Endothelial cell of umbilical vein (primary cell): ENCODE data around the gene RASD2. TPM values are rescaled to one million over a fixed set of nuclear protein-coding genes. Genes with fewer than 3 reads are reported as not detected.

ENCODE experiments used
- BruUV-seq: library from RNA; stranded (reverse); fragments of 400-500 nt; replicated peaks from 2 replicates; lab custom pipeline; 2021; lab: Mats Ljungman, UMichigan
- CTCF ChIA-PET: fragments of 300-600, 350-600 bp; sonication (Branson Sonifier 250); formaldehyde crosslinking; loops from one replicate; lab custom pipeline; 2021; ENCODE audit warnings: antibody characterized with exemption, inconsistent platforms; lab: Charles Lee
- POLR2A ChIA-PET: fragments of 300-600, 350-600 bp; sonication (Branson Sonifier 250); formaldehyde crosslinking; loops from one replicate; lab custom pipeline; 2021; ENCODE audit warnings: antibody characterized with exemption, inconsistent platforms; lab: Charles Lee
- DNase-seq: peaks from one replicate; pipeline ENCODE4 v3.0.0-alpha.2; 2011; ENCODE audit warnings: low read depth, low spot score
- FAIRE-seq: peaks from 2 replicates; lab custom pipeline; 2011; peaks lifted over from hg19 to GRCh38; lab: Jason Lieb, UNC
- H2AFZ ChIP-seq: 2 replicates; pipeline ENCODE4 v1.6.0; 2012; ENCODE audit warnings: low read depth, low read length, control low read depth, inconsistent platforms
- H3K27ac ChIP-seq: 2 replicates; pipeline ENCODE4 v1.5.1; 2011; ENCODE audit warnings: low read depth, mild to moderate bottlenecking, control low read depth, low read length, moderate library complexity; ENCODE audit not compliant: insufficient read depth
- H3K27me3 ChIP-seq, 2 experiments: 2 replicates each; pipeline versions ENCODE4 v1.6.0 to v1.6.1; 2011; ENCODE audit warnings: low read length in 2 of 2, mixed read lengths in 1 of 2; ENCODE audit not compliant: control insufficient read depth in 2 of 2, insufficient read depth in 2 of 2
- H3K36me3 ChIP-seq, 2 experiments: 2 replicates in 1 of 2; 3 replicates in 1 of 2; pipeline ENCODE4 v1.5.1; 2011; ENCODE audit warnings: low read length in 2 of 2, mild to moderate bottlenecking in 1 of 2, moderate library complexity in 1 of 2; ENCODE audit not compliant: control insufficient read depth in 2 of 2, insufficient read depth in 2 of 2; ENCODE audit errors: extremely low read depth in 1 of 2
- H3K4me1 ChIP-seq: 3 replicates; pipeline ENCODE4 v1.5.1; 2011; ENCODE audit warnings: mild to moderate bottlenecking, low read length; ENCODE audit not compliant: control insufficient read depth, insufficient read depth; ENCODE audit errors: extremely low read depth
- H3K4me2 ChIP-seq: 2 replicates; pipeline ENCODE4 v1.6.1; 2011; ENCODE audit warnings: low read length, control low read depth, mixed read lengths; ENCODE audit not compliant: insufficient read depth
- H3K4me3 ChIP-seq, 3 experiments: fragments of 200-600 bp in 1 of 3; sonication (generic), shearing (Covaris generic) in 1 of 3; replicated peaks in 1 of 3; 2 replicates each; pipeline ENCODE4 v1.5.1; 2011 to 2016; ENCODE audit warnings: control low read depth in 3 of 3, low read length in 3 of 3, mild to moderate bottlenecking in 2 of 3, inconsistent platforms in 1 of 3, low read depth in 1 of 3, moderate library complexity in 1 of 3; ENCODE audit not compliant: insufficient read depth in 1 of 3
- H3K79me2 ChIP-seq: 2 replicates; pipeline ENCODE4 v1.6.0; 2012; ENCODE audit warnings: low read length, inconsistent platforms; ENCODE audit not compliant: control insufficient read depth, insufficient read depth
- H3K9ac ChIP-seq: replicated peaks from 2 replicates; pipeline ENCODE3; 2011; ENCODE audit warnings: low read length, control low read depth; ENCODE audit not compliant: insufficient read depth; ENCODE audit errors: extremely low read depth
- H3K9me1 ChIP-seq: replicated peaks from 3 replicates; pipeline ENCODE4 v1.6.0; 2011; ENCODE audit warnings: mild to moderate bottlenecking, low read length; ENCODE audit not compliant: control insufficient read depth, insufficient read depth; ENCODE audit errors: extremely low read depth
- H3K9me3 ChIP-seq: replicated peaks from 2 replicates; pipeline ENCODE4 v1.5.1; 2012; ENCODE audit warnings: low read length, inconsistent platforms; ENCODE audit not compliant: control insufficient read depth, insufficient read depth
- H4K20me1 ChIP-seq: replicated peaks from 2 replicates; pipeline ENCODE3; 2011; ENCODE audit warnings: mild to moderate bottlenecking, low read length; ENCODE audit not compliant: control insufficient read depth, insufficient read depth; ENCODE audit errors: extremely low read depth
- EZH2 ChIP-seq: IDR thresholded peaks from 2 replicates; pipeline ENCODE4 v1.6.1; 2012; ENCODE audit warnings: borderline replicate concordance, low read depth, mild to moderate bottlenecking, moderate library complexity, low read length, inconsistent platforms; ENCODE audit not compliant: severe bottlenecking
- FOS ChIP-seq: IDR thresholded peaks from 2 replicates; pipeline ENCODE4 v1.6.1; 2011; ENCODE audit warnings: mild to moderate bottlenecking, low read length, moderate library complexity, borderline replicate concordance; ENCODE audit not compliant: insufficient read depth
- JUN ChIP-seq: IDR thresholded peaks from 2 replicates; pipeline ENCODE4 v1.6.1; 2011; ENCODE audit warnings: borderline replicate concordance, low read depth; ENCODE audit not compliant: insufficient read length, insufficient read depth
- POLR2A ChIP-seq: IDR thresholded peaks from 2 replicates; pipeline ENCODE4 v1.6.1; 2012; ENCODE audit warnings: low read depth, mild to moderate bottlenecking, control low read depth, low read length
- POLR2AphosphoS5 ChIP-seq: IDR thresholded peaks from 2 replicates; pipeline ENCODE4 v1.6.1; 2012; ENCODE audit warnings: low read depth, mild to moderate bottlenecking, control low read depth, low read length, moderate library complexity; ENCODE audit not compliant: insufficient read depth
- dilution Hi-C: fragments of 300-500 bp; cut with MboI; formaldehyde crosslinking; loops from one replicate; pipeline ENCODE4 v1.15.0; 2019; ENCODE audit warnings: low sequenced_read_pairs; ENCODE audit not compliant: extremely low pct_ligation_motif_present
- intact Hi-C: fragments of 100-400 bp; cut with micrococcal nuclease; formaldehyde crosslinking; loops from one replicate; pipeline ENCODE4 v1.10.0; 2022
- polyA plus RNA-seq, 4 experiments: library from polyadenylated mRNA; depleted of rRNA in 3 of 4; stranded (reverse) in 3 of 4; unstranded in 1 of 4; fragments of >200 nt; gene quantifications; 2 replicates each; pipeline versions ENCODE4 v1.2.1 to v1.2.3, GENCODE V29; 2011 to 2012; ENCODE audit warnings: missing spikeins in 1 of 4
- total RNA-seq: library from RNA; stranded (reverse); gene quantifications from 2 replicates; pipeline ENCODE4 v1.2.3, GENCODE V29; 2021
- TF ChIP-seq, protein P1 (sequence below), 2 donors: IDR thresholded peaks; 1 replicate in 1 of 2; 2 replicates in 1 of 2; pipeline ENCODE4 v1.5.1; 2011; ENCODE audit warnings: low read length in 2 of 2, mild to moderate bottlenecking in 2 of 2, moderate library complexity in 2 of 2, control low read depth in 1 of 2, inconsistent platforms in 1 of 2, low read depth in 1 of 2; ENCODE audit not compliant: insufficient read depth in 1 of 2; ENCODE audit errors: extremely low read depth in 1 of 2

The RASD2 gene
- total and polyA plus RNA-seq, 2 donors (not counting 3 experiments of a cell fraction or from before 2014, with no cell fraction given), result not detected

DNA sequence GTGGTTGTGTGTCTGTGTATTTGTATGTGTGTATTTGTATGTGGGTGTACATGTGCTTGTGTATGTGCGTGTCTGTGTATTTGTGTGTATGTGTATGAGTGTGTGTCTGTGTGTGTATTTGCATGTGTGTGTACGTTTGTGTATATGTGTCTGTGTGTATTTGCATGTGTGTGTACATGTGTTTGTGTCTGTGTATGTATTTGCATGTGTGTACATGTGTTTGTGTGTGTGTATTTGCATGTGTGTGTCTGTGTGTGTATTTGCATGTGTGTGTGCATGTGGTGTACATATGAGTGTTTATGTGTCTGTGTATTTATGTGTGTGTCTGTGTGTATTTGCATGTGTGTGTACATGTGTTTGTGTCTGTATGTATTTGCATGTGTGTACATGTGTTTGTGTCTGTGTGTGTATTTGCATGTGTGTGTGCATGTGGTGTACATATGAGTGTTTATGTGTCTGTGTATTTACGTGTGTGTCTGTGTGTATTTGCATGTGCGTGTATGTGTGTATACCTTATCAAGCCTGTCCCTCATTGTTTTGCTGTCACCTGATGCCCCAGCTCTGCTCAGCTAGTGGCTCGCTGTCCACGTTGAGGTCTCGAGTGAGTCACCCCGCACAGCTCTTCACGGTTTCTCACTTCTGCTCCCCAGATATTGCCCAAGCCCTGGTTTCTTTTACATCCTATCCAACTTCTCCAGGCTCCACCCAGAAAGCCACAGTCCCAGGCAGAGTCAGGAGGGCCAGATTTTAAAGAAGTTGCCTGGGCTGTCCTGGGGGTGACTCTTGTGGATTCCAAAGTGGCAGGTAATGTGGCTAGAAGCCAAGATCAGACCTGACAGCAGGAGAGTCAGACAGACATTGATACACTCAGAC lies 61.3 kb downstream of the RASD2 start:
- TF ChIP-seq POLR2AphosphoS5 (no peak), EZH2 (no peak), FOS (no peak), POLR2A (no peak), JUN (no peak)
- TF ChIP-seq, protein P1, sequence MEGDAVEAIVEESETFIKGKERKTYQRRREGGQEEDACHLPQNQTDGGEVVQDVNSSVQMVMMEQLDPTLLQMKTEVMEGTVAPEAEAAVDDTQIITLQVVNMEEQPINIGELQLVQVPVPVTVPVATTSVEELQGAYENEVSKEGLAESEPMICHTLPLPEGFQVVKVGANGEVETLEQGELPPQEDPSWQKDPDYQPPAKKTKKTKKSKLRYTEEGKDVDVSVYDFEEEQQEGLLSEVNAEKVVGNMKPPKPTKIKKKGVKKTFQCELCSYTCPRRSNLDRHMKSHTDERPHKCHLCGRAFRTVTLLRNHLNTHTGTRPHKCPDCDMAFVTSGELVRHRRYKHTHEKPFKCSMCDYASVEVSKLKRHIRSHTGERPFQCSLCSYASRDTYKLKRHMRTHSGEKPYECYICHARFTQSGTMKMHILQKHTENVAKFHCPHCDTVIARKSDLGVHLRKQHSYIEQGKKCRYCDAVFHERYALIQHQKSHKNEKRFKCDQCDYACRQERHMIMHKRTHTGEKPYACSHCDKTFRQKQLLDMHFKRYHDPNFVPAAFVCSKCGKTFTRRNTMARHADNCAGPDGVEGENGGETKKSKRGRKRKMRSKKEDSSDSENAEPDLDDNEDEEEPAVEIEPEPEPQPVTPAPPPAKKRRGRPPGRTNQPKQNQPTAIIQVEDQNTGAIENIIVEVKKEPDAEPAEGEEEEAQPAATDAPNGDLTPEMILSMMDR (IDR thresholded peaks at IDR 0.05; ENCODE audit: extremely low read depth in 1 of 2, insufficient read depth in 1 of 2, low read depth in 1 of 2, low read length in 2 of 2), result no peak
- no peak for FAIRE-seq
- no peak for DNase-seq
- Histone ChIP-seq H3K9me3 (no peaks in the 10 kb centered on the region), H3K27me3 (peaks cover 0 to 9% of the 10 kb centered on the region in 2 experiments), H3K79me2 (no peaks in the 10 kb centered on the region), H3K4me1 (no peaks in the 10 kb centered on the region), H3K27ac (no peak overlapping the region), H3K4me3 (no peak overlapping the region), H3K9me1 (no peaks in the 10 kb centered on the region), H3K9ac (no peak overlapping the region), H3K4me2 (no peak overlapping the region), H2AFZ (no peak overlapping the region), H4K20me1 (no peaks in the 10 kb centered on the region), H3K36me3 (no peaks in the 10 kb centered on the region)
- ChIA-PET CTCF (no interaction called here), POLR2A (no interaction called here)
- BruUV-seq, result no TSS peak
- dilution Hi-C loops, result no loop called here
- intact Hi-C loops, result no loop called here

Other genes with a start within 250 kb of the RASD2 start
- gene TOM1, start 240.9 kb upstream of the RASD2 start, total RNA-seq, result 36.4 and 44.5 TPM in 2 replicates
- 74.4 and 74.6 TPM in 2 replicates for gene TOM1, start 240.9 kb upstream of the RASD2 start, polyA plus RNA-seq
- gene HMOX1, start 159.7 kb upstream of the RASD2 start, total RNA-seq, result 29.2 and 41.1 TPM in 2 replicates
- 69.1 and 77.4 TPM in 2 replicates for gene HMOX1, start 159.7 kb upstream of the RASD2 start, polyA plus RNA-seq
- gene MCM5, start 140.7 kb upstream of the RASD2 start, total RNA-seq, result 111 and 125 TPM in 2 replicates
- 67.8 and 69.5 TPM in 2 replicates for gene MCM5, start 140.7 kb upstream of the RASD2 start, polyA plus RNA-seq
- not detected in 2 replicates for gene MB, start 76.5 kb downstream of the RASD2 start, total RNA-seq
- gene MB, start 76.5 kb downstream of the RASD2 start, polyA plus RNA-seq, result not detected in 2 replicates
- 1.3 and 3.0 TPM in 2 replicates for gene APOL6, start 107.6 kb downstream of the RASD2 start, total RNA-seq
- gene APOL6, start 107.6 kb downstream of the RASD2 start, polyA plus RNA-seq, result 0.33 TPM in 2 replicates
- not detected in 2 replicates for gene APOL5, start 177.0 kb downstream of the RASD2 start, total RNA-seq
- not detected in 2 replicates for gene APOL5, start 177.0 kb downstream of the RASD2 start, polyA plus RNA-seq